Kidney (tissue), 14 donors: ENCODE data around the gene ATP5PO. TPM values are rescaled to one million over a fixed set of nuclear protein-coding genes. Genes with fewer than 3 reads are reported as not detected.

ENCODE experiments used
- DNase-seq, 5 donors: peaks; one replicate each; pipeline ENCODE4 v3.0.0-alpha.2; 2013 to 2020
- FAIRE-seq: peaks from 2 replicates; lab custom pipeline; 2012; peaks lifted over from hg19 to GRCh38; lab: Jason Lieb, UNC
- H3K27ac ChIP-seq, 2 donors: one replicate each; pipeline ENCODE4 v1.7.0; 2013; ENCODE audit warnings: low read depth in 2 of 2, low read length in 2 of 2, inconsistent platforms in 1 of 2
- H3K27me3 ChIP-seq: one replicate; pipeline ENCODE4 v1.7.1; 2013; ENCODE audit warnings: low read length, inconsistent platforms; ENCODE audit not compliant: control insufficient read depth, insufficient read depth
- H3K36me3 ChIP-seq, 3 donors: one replicate each; pipeline versions ENCODE4 v1.7.0 to v1.7.1; 2013; ENCODE audit warnings: low read length in 3 of 3, control low read depth in 1 of 3, inconsistent platforms in 1 of 3; ENCODE audit not compliant: insufficient read depth in 3 of 3, control insufficient read depth in 2 of 3
- H3K4me1 ChIP-seq, 3 donors: one replicate each; pipeline versions ENCODE4 v1.7.0 to v1.7.1; 2013; ENCODE audit warnings: low read length in 3 of 3, inconsistent platforms in 1 of 3, low read depth in 1 of 3; ENCODE audit not compliant: control insufficient read depth in 2 of 3, insufficient read depth in 2 of 3
- H3K4me3 ChIP-seq, 3 donors: one replicate each; pipeline versions ENCODE4 v1.7.0 to v1.8.1; 2013; ENCODE audit warnings: low read length in 3 of 3, control low read depth in 1 of 3, inconsistent platforms in 1 of 3
- H3K9ac ChIP-seq, 3 donors: one replicate each; pipeline versions ENCODE4 v1.7.0 to v1.7.1; 2013; ENCODE audit warnings: low read length in 3 of 3, control low read depth in 1 of 3, inconsistent platforms in 1 of 3
- H3K9me3 ChIP-seq, 3 donors: one replicate each; pipeline versions ENCODE4 v1.7.0 to v1.7.1; 2013; ENCODE audit warnings: low read length in 3 of 3, control low read depth in 1 of 3, inconsistent platforms in 1 of 3; ENCODE audit not compliant: control insufficient read depth in 2 of 3, insufficient read depth in 1 of 3
- intact Hi-C: fragments of 100-400 bp; cut with DNase I; formaldehyde crosslinking; loops from one replicate; pipeline ENCODE4 v1.11.1; 2022
- polyA plus RNA-seq: library from polyadenylated mRNA; stranded (reverse); fragments of 350-450 nt; fragmentation: Illumina TruSeq; extraction: RNeasy Lipid Tissue Mini Kit (QIAGEN cat#74804); gene quantifications from one replicate; pipeline ENCODE4 v1.2.3, GENCODE V29; 2014; ENCODE audit warnings: low read depth, low replicate concordance; ENCODE audit not compliant: insufficient read depth
- total RNA-seq: library from RNA; stranded (reverse); fragmentation: NEBNext Ultra II Directional; extraction: Animal tissue kit (Norgen Biotek cat#: 25700); gene quantifications from one replicate; pipeline ENCODE4 v1.2.1, GENCODE V29; 2021
- TF ChIP-seq, protein P1 (sequence below): IDR thresholded peaks from 3 replicates; pipeline ENCODE4 v1.5.1; 2012; ENCODE audit warnings: mild to moderate bottlenecking, moderate library complexity, borderline replicate concordance; ENCODE audit not compliant: insufficient read depth; ENCODE audit errors: extremely low read depth
- donor health status: control.
- donor health status: control.
- donor health status: control.
- donor health status: control.
- donor health status: control.
- donor health status: DM: yes; HTN: yes; CAD: no.
- donor health status: Normal renal cell carcinoma (clear cell type).

ATP5PO gene
- total and polyA plus RNA-seq, 2 donors from 2014 or later = 165 to 693 TPM

DNA sequence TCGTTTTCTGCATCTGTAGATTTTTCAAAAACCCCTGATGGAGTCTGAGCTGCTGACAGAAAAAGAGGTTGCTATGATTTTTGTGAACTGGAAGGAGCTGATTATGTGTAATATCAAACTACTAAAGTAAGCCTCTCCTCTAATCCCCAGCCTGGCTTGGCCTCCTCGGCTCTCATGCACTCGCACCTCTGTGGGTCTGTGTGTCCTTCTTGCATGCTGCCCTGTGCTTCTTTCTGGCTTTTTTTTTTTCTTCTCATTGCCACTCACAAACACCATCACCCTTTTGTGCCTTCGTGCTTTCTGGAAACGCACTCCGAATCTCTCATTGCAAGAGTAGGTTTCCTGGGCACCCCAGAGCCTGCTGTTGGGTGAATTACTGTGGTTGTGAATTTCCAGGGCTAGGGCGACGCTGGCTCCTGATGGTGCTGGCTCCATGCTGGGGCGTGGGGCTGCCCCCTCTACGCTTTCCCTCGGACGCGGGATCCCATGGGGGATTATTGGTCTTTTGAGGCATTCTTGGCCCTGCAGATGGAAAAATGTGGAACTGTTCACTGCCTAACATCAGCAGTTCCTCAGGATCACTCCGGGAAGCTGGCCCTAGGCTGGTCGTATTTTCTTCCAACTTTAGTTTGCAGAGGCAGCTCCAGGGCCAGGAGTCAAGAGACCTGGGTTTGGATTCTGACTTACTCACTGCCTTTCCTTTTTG lies 56.8 kb downstream of the ATP5PO start:
- DNase-seq (no peak), FAIRE-seq (no peak)
- H3K4me1 ChIP-seq = no peaks in the 10 kb centered on the region
- H3K4me3 ChIP-seq = no peak overlapping the region
- H3K27ac ChIP-seq = no peak overlapping the region
- no peaks in the 10 kb centered on the region for H3K27me3 ChIP-seq
- no peak overlapping the region for H3K9ac ChIP-seq
- no peaks in the 10 kb centered on the region for H3K9me3 ChIP-seq
- H3K36me3 ChIP-seq = no peaks in the 10 kb centered on the region
- intact Hi-C loops = no loop called here
- TF ChIP-seq, protein P1, sequence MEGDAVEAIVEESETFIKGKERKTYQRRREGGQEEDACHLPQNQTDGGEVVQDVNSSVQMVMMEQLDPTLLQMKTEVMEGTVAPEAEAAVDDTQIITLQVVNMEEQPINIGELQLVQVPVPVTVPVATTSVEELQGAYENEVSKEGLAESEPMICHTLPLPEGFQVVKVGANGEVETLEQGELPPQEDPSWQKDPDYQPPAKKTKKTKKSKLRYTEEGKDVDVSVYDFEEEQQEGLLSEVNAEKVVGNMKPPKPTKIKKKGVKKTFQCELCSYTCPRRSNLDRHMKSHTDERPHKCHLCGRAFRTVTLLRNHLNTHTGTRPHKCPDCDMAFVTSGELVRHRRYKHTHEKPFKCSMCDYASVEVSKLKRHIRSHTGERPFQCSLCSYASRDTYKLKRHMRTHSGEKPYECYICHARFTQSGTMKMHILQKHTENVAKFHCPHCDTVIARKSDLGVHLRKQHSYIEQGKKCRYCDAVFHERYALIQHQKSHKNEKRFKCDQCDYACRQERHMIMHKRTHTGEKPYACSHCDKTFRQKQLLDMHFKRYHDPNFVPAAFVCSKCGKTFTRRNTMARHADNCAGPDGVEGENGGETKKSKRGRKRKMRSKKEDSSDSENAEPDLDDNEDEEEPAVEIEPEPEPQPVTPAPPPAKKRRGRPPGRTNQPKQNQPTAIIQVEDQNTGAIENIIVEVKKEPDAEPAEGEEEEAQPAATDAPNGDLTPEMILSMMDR = no peak

DNA sequence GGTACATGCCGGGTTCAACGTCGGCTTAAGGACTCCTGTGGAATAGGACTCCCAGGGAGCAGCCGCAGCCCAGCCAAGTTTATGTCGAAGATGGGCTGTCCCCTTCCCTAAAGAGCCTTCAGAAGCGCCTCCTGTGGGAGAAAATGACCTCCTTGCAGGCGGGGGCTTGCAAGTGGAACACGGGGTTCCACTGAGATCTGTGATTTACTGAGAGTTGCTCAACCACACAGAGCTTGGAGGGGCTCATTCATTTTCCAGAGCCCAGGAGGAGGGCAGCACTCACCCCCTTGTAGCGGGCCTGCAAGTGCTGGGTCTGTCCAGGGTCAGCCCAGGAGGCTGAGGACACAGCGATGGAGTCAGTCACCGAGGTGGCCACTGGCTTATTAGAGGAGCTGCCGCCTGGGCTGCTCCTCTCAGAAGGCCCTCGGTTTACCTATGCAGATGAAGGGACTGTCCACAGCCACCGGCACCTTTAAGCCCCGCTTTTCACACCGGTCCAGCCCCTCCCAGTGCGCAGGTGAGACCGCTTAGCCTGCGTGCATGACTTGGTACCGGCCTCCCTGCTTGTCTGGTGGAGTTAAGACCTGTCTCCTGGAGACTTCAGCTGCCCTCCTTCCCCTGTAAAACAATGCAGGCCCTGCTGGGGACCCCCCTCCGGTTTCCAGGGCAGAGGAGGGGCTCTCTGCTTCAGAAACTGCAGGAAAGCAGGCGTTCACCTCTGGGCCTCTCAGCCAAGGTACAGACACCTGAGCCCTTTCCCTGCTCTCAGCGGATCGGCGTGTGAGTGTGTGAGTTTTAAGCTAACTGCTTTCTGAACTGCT lies 57.5 kb downstream of the ATP5PO start:
- no peaks in the 10 kb centered on the region for H3K36me3 ChIP-seq
- no peaks in the 10 kb centered on the region for H3K4me1 ChIP-seq
- FAIRE-seq (no peak), DNase-seq (peak in 1 of 5 donors; percentile 30)
- H3K9ac ChIP-seq = no peak overlapping the region
- H3K27me3 ChIP-seq = no peaks in the 10 kb centered on the region
- H3K9me3 ChIP-seq = no peaks in the 10 kb centered on the region
- TF ChIP-seq, protein P1 = no peak
- H3K27ac ChIP-seq = no peak overlapping the region
- H3K4me3 ChIP-seq = no peak overlapping the region
- intact Hi-C loops = no loop called here

DNA sequence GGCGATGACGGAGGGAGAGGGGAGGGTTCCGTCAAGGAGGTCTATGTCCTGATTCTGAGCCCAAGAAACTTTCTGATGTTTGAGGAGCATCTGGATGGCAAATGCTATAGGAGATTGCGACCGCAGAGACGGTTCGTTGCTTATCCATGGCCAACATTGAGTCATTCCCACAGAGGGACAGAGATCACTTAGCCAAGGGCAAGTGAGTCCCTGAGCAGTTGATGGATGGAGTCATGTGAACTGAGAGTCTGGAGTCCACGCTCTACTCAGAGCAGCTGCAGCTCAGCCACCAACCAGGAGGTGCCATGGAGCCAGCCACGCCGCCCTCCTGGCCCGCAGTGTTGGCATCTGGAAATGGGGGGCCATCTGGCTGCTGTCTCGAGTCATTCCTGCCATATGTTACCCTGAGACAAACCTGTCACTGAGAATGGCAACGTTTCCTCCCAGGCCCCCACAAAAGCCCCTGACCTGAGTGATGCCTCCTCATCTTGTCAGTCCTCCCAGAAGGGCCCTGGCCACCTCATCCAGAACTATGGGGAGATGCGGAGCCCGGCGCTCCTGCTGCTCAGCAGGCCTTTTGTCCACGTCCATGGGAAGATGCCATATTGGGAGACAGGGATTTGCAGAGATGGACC lies 58.6 kb downstream of the ATP5PO start:
- FAIRE-seq (no peak), DNase-seq (no peak)
- Histone ChIP-seq H3K9ac (no peak overlapping the region), H3K4me1 (no peaks in the 10 kb centered on the region), H3K4me3 (no peak overlapping the region), H3K9me3 (no peaks in the 10 kb centered on the region), H3K27me3 (no peaks in the 10 kb centered on the region), H3K36me3 (no peaks in the 10 kb centered on the region), H3K27ac (no peak overlapping the region)
- TF ChIP-seq, protein P1 = no peak
- intact Hi-C loops = no loop called here
